ENCODE data around the gene SLC25A18.

The SLC25A18 gene

GRCh38 chr22:17587629-17588028, 24.3 kb downstream of the SLC25A18 start:
- TF ChIP-seq, protein P1, sequence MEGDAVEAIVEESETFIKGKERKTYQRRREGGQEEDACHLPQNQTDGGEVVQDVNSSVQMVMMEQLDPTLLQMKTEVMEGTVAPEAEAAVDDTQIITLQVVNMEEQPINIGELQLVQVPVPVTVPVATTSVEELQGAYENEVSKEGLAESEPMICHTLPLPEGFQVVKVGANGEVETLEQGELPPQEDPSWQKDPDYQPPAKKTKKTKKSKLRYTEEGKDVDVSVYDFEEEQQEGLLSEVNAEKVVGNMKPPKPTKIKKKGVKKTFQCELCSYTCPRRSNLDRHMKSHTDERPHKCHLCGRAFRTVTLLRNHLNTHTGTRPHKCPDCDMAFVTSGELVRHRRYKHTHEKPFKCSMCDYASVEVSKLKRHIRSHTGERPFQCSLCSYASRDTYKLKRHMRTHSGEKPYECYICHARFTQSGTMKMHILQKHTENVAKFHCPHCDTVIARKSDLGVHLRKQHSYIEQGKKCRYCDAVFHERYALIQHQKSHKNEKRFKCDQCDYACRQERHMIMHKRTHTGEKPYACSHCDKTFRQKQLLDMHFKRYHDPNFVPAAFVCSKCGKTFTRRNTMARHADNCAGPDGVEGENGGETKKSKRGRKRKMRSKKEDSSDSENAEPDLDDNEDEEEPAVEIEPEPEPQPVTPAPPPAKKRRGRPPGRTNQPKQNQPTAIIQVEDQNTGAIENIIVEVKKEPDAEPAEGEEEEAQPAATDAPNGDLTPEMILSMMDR (IDR thresholded peaks at IDR 0.05; ENCODE audit: low read depth, low read length): no peak
- DNase-seq (ENCODE audit: low read depth in 2 of 2): no peak
- no peak overlapping the region for H3K4me3 ChIP-seq (replicated peaks in 1 of 2; ENCODE audit: low read depth in 2 of 2, low read length in 2 of 2)

DNA sequence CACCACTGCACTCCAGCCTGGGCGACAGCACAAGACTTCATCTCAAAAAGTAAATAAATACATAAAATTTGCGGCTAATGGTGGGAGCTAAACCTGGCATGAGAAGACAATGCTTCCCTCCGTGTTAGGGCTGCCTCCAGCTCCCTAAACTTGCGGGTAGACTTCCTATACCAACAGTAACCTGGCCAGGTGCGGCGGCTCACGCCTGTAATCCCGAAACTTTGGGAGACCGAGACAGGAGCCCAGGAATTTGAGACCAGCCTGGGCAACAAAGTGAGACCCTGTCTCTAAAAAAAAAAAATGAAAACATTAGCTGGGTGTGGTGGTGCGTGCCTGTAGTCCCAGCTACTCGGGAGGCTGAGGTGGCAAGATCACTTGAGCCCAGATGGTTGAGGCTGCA, 25.3 kb downstream of the SLC25A18 start:
- TF ChIP-seq, protein P1 (IDR thresholded peaks at IDR 0.05; ENCODE audit: low read depth, low read length): no peak

DNA sequence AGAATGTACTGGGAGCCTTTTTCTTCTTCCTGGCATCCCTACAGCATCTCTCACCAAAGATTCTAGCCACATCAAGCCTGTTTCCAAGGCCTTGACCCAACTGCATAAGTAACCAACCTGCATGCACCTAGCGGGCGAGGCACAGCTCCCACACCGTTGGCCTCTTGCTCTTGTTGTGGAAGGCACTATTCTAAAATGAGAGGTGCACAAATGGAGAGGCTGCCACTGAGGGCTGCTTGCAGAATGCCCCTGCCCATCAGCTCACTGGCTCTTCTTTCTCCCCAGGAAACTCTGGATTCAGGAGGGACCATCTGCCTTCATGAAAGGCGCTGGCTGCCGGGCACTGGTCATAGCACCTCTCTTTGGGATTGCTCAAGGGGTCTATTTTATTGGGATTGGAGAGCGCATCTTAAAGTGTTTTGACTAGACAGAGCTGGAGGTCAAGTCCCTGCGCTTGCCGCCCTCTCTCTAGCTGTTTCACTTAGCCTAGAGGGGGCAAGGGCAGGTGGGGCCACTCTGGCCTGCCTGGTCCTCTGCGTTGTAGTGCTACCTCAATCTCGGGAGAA, 26.6 kb downstream of the SLC25A18 start:
- DNase-seq (ENCODE audit: low read depth in 2 of 2): no peak
- TF ChIP-seq, protein P1 (IDR thresholded peaks at IDR 0.05; ENCODE audit: low read depth, low read length): no peak
- no peak overlapping the region for H3K4me3 ChIP-seq (replicated peaks in 1 of 2; ENCODE audit: low read depth in 2 of 2, low read length in 2 of 2)

More for the DNA sequence above, 25.3 kb downstream of the SLC25A18 start:
- no peak overlapping the region for H3K4me3 ChIP-seq (replicated peaks in 1 of 2; ENCODE audit: low read depth in 2 of 2, low read length in 2 of 2)
- DNase-seq (ENCODE audit: low read depth in 2 of 2): no peak

- no peak for DNase-seq (ENCODE audit: low read depth in 2 of 2)
- TF ChIP-seq, protein P1 (IDR thresholded peaks at IDR 0.05; ENCODE audit: low read depth, low read length): no peak
- H3K4me3 ChIP-seq (replicated peaks in 1 of 2; ENCODE audit: low read depth in 2 of 2, low read length in 2 of 2): no peak overlapping the region
These were observed 27.3 kb downstream of the SLC25A18 start for GRCh38 chr22:17590586-17590985.

GRCh38 chr22:17592201-17592600, 28.9 kb downstream of the SLC25A18 start:
- no peak overlapping the region for H3K4me3 ChIP-seq (replicated peaks in 1 of 2; ENCODE audit: low read depth in 2 of 2, low read length in 2 of 2)
- DNase-seq (ENCODE audit: low read depth in 2 of 2): no peak
- TF ChIP-seq, protein P1 (IDR thresholded peaks at IDR 0.05; ENCODE audit: low read depth, low read length): no peak

DNA sequence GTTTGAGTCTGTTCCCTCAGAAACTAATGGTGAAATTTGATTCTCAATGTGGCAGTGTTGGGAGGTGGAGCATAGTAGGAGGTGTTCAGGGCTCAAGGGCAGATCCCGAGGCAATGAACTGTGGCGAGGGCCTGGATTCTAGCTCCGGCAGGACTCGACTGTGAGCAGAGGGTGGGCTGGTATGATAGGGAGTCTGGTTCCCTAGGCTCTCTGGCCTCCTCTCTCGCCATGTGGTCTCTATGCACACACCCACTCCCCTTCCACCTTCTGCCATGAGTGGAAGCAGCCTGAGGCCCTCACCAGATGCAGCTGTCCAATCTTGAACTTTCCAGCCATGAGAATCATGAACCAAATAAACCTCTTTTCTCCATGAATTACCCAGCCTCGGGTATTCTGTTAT, 32.9 kb downstream of the SLC25A18 start:
- TF ChIP-seq, protein P1 (IDR thresholded peaks at IDR 0.05; ENCODE audit: low read depth, low read length): no peak
- no peak overlapping the region for H3K4me3 ChIP-seq (replicated peaks in 1 of 2; ENCODE audit: low read depth in 2 of 2, low read length in 2 of 2)
- DNase-seq (ENCODE audit: low read depth in 2 of 2): no peak

GRCh38 chr22:17597217-17597616, 33.9 kb downstream of the SLC25A18 start:
- H3K4me3 ChIP-seq (replicated peaks in 1 of 2; ENCODE audit: low read depth in 2 of 2, low read length in 2 of 2): no peak overlapping the region
- DNase-seq (ENCODE audit: low read depth in 2 of 2): no peak
- TF ChIP-seq, protein P1 (IDR thresholded peaks at IDR 0.05; ENCODE audit: low read depth, low read length): no peak
